IPS-20b (cell line): ENCODE data around the gene TRABD2A.
A peak's percentile ranks its signal among the peaks of the same experiment; 100 is the strongest.
"Not testable (repeated sequence)": the region's sequence is repeated elsewhere in the genome, so short reads cannot be mapped to it uniquely, and the experiment has no call there.

Experiments used
- H3K27ac ChIP-seq: one replicate; pipeline ENCODE4 v1.5.1; 2013; ENCODE audit warnings: low read length
- H3K27me3 ChIP-seq: 2 replicates; pipeline ENCODE4 v1.6.1; 2013; ENCODE audit warnings: mild to moderate bottlenecking, low read length, inconsistent platforms; ENCODE audit not compliant: insufficient read depth
- H3K36me3 ChIP-seq: 2 replicates; pipeline ENCODE4 v1.6.1; 2013; ENCODE audit warnings: low read depth, mild to moderate bottlenecking, inconsistent platforms, low read length, moderate library complexity; ENCODE audit not compliant: insufficient read depth
- H3K4me1 ChIP-seq: 2 replicates; pipeline ENCODE4 v1.6.1; 2013; ENCODE audit warnings: mild to moderate bottlenecking, control low read depth, inconsistent platforms, low read length, moderate library complexity; ENCODE audit not compliant: insufficient read depth
- H3K4me3 ChIP-seq: 2 replicates; pipeline ENCODE4 v1.5.1; 2013; ENCODE audit warnings: mild to moderate bottlenecking, low read length, inconsistent platforms
- H3K9ac ChIP-seq: 2 replicates; pipeline ENCODE4 v1.6.1; 2013; ENCODE audit warnings: low read depth, mild to moderate bottlenecking, inconsistent platforms, low read length, moderate library complexity
- H3K9me3 ChIP-seq: 2 replicates; pipeline ENCODE4 v1.6.1; 2013; ENCODE audit warnings: mild to moderate bottlenecking, low read depth, low read length, inconsistent platforms; ENCODE audit not compliant: insufficient read depth

The TRABD2A gene, protein sequence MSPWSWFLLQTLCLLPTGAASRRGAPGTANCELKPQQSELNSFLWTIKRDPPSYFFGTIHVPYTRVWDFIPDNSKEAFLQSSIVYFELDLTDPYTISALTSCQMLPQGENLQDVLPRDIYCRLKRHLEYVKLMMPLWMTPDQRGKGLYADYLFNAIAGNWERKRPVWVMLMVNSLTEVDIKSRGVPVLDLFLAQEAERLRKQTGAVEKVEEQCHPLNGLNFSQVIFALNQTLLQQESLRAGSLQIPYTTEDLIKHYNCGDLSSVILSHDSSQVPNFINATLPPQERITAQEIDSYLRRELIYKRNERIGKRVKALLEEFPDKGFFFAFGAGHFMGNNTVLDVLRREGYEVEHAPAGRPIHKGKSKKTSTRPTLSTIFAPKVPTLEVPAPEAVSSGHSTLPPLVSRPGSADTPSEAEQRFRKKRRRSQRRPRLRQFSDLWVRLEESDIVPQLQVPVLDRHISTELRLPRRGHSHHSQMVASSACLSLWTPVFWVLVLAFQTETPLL

DNA sequence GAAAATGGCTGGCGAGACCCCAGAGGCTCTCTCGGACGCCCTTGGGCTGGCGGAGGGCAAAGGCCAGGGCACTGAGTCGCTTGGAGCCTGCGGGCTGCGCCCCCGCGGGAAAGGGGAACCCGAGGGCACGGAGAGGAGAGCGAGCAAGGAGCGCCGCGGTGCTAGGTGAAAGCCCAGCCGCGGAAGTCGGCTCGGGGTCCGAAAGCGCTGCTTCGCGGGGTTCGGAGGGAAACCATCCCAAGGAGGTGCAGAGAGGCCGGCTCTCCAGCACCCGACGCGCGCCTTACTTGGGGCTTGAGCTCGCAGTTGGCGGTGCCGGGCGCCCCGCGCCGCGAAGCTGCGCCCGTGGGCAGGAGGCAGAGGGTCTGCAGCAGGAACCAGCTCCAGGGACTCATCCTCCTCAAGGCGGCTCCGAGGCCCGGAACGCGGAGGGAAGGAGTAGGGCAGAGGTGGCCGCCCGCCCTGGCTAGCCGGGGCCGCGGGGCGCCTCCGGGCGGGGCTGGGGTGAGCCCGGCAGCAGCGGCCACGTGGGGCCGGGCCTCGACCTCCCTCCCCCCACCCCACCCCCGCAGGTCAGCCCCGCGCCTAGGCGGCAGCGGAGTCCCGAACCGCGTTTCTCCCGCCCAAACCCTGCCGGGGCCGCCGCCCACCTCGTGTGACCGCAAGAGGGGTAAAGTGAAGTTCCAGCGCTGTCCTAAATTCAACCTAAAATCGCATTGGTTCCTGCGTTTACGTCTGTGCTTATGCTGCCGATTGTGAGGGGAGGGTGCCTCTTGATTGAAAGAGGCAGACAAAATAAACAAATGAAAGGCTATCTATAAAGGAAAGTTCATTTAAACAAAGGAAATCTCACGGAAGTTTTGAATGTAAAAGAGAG, at the start of gene TRABD2A:
TRABD2A (minus strand) TSS at position 440 of the 877 bp plus-strand sequence; CDS start at position 395, 45 bp downstream.
- peak within 1 kb of the TSS; percentile 74 for H3K9ac ChIP-seq
- H3K4me3 ChIP-seq = peak within 1 kb of the TSS; percentile 68
- peaks cover 93% of the 10 kb centered on the region for H3K27me3 ChIP-seq
- no peaks in the 10 kb centered on the region for H3K9me3 ChIP-seq
- H3K4me1 ChIP-seq = peaks cover 3% of the 10 kb centered on the region; the same call in 1 of the 2 replicates
- H3K27ac ChIP-seq = no peak within 1 kb of the TSS
- no peaks in the 10 kb centered on the region for H3K36me3 ChIP-seq

DNA sequence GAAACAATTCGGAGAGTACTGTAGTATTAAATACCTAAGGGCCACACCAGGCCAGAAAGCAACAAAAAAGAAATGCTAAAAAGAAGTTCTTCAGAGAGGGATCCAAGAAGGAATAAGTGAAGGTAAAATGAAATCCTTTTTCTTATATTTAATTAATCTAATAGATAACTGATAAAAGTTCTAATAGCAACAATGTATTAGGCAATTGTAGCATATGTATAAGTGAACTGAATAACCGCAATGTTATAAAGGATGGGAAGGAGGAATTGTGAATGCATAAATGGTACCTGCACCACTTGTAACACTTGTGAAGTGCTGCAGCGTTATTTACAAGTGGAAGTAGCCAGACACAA, 46.4 kb upstream of the TRABD2A start:
- H3K9ac ChIP-seq = no peak overlapping the region
- no peaks in the 10 kb centered on the region for H3K36me3 ChIP-seq
- H3K4me1 ChIP-seq = no peaks in the 10 kb centered on the region; the same call in 1 of the 2 replicates
- no peaks in the 10 kb centered on the region for H3K9me3 ChIP-seq
- H3K27me3 ChIP-seq = peaks cover 11% of the 10 kb centered on the region
- H3K27ac ChIP-seq = no peak overlapping the region
- H3K4me3 ChIP-seq = no peak overlapping the region; the same call in 1 of the 2 replicates

DNA sequence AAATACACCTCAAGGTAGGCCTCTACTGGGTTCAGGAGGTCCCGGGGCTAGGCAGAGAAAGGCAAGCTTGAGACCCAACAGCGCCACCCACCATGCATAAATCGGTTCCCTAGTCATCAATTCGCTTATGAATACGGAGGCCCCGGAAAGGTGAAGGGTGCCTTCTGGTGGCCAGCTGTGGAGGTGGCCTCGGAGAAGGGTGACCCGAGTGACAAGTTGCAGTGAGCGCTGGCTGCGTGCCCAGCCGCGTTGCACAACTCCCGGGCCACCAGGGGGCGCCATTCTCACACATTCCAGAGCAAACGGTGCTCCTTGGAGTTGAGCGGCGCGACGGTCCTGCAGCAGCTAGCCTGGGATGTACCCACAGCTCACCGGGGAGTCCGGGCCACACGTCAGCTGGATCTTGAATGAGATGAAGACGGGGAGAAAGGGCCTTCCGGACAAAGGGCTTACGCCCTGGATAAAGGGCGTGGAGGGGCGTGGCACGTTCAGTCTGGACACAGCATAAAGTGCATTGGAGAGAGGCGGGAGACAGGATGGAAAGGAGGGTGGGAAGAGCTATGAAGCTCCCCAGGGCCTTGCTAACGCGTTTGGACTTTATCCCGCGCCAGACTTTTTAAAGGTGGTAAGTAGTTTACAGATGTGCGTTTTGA, 45.0 kb upstream of the TRABD2A start:
- Histone ChIP-seq H3K9me3 (no peaks in the 10 kb centered on the region), H3K27me3 (peaks cover 11% of the 10 kb centered on the region), H3K4me1 (no peaks in the 10 kb centered on the region; the same call in 1 of the 2 replicates), H3K27ac (no peak overlapping the region), H3K4me3 (peak overlapping the region; percentile 60), H3K36me3 (no peaks in the 10 kb centered on the region), H3K9ac (no peak overlapping the region)

DNA sequence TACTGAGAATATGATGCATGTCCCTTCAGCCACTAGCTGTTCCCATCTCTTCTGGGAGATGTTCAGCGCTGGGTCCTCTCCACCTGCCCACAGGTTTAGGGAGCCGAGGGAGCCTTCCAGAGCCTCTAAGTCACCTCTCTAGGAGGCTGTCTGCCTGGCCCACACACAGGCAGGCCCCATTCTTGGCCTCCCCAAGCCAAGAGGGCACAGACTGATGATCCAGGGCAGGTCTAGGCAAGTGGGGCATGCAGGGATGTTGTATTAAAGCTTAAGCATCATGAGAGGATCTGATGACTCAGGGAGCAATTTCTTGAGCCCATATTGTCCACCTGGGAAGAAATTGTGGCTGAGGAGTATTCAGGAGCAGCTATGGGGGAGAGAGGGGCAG, 44.4 kb upstream of the TRABD2A start:
- Histone ChIP-seq H3K9ac (no peak overlapping the region), H3K27me3 (peaks cover 11% of the 10 kb centered on the region), H3K4me3 (no peak overlapping the region), H3K27ac (no peak overlapping the region), H3K9me3 (no peaks in the 10 kb centered on the region), H3K4me1 (no peaks in the 10 kb centered on the region; the same call in 1 of the 2 replicates), H3K36me3 (no peaks in the 10 kb centered on the region)

DNA sequence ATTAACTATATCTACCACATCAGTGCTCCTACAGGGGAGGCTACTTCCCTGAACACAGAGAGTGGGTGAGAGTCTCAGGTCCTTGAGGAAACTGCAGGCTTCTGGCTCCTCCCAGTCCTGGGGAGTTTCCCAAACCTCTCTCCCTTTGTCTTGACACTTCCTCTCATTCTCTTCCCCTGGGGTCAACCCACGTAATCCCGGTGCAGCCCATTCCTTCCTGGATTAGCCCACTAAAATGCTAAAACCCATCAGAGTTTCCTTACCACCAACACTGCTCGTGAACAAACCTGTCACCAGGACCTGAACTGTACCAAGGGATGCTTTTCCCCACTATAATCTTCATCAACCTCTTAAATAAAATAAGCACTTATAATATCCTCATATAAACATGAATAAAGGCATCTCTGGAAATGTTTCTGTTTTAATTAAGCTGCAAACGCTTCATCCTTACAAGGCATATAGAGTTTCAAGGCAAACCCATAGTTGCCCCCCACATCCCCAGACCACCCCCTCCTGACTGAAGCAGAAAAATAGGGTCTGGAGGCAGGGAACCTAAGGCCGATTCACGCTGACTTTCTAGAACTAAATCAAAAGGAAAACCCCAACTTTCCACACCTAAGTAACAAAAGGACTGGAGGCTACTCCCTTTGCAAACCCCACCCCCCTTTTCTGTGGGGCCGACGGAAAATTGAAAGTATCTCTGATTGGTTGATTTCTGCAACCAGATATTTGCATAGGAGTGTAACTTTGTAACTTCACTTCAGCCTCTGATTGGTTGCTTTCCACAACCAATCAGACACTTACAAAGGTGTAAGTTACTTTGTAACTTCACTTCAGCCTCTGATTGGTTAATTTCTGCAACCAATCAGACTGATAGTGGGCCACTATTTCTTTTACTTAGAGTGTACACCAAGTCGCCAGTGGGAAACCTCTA, 43.6 kb upstream of the TRABD2A start:
- H3K9me3 ChIP-seq = no peaks in the 10 kb centered on the region
- no peak overlapping the region for H3K27ac ChIP-seq
- H3K9ac ChIP-seq = no peak overlapping the region
- no peaks in the 10 kb centered on the region for H3K36me3 ChIP-seq
- peaks cover 11% of the 10 kb centered on the region for H3K27me3 ChIP-seq
- no peaks in the 10 kb centered on the region; the same call in 1 of the 2 replicates for H3K4me1 ChIP-seq
- H3K4me3 ChIP-seq = no peak overlapping the region

DNA sequence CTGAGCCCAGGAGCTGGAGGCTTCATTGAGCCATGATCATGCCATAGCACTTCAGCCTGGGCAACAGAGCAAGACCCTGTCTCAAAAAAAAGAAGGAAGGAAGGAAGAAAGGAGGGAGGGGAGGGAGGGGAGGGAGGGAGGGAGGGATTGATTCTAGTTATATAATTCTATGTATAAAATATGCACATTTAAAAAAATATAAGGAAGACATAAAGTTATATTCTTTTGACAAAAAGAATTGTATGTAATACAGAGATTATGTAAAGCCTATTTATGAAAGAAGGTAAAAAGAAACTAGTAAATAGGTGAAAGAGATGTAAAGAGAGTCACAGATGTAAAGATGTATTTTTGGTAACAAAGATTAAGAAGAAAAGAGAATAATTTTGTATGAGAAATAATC, 42.1 kb upstream of the TRABD2A start:
- H3K4me1 ChIP-seq = no peaks in the 10 kb centered on the region; the same call in 1 of the 2 replicates
- H3K9ac ChIP-seq = no peak overlapping the region
- no peak overlapping the region for H3K27ac ChIP-seq
- H3K4me3 ChIP-seq = no peak overlapping the region
- peaks cover 11% of the 10 kb centered on the region for H3K27me3 ChIP-seq
- no peaks in the 10 kb centered on the region for H3K36me3 ChIP-seq
- no peaks in the 10 kb centered on the region for H3K9me3 ChIP-seq

DNA sequence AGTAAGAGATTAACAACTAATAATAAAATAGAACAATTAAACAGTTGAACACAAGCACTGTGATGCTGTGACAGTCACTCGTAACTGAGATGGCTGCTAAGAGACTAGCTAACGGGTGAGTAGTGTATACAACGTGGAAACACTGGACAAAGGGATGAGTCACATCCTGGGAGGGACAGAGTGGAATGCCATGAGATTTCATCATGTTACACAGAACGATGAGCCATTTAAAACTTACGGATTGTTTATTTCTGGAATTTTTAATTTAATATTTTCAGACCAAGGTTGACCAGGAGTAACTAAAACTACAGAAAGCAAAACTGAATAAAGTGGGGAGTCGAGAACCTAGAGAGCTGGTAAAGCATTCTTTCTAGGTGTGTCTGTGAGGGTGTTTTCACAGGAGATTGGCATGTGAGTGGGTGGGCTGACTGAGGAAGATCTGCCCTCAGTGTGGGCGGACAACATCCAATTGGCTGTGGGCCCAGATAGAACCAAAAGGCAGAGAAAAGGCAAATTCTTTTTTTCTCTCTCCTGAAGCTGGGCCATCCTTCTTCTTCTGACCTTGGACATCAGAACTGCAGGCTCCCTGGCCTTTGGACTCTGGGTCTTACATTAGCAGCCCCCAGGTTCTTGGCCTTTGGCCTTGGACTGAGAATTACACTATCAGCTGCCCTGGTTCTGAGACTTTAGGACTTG, 39.1 kb upstream of the TRABD2A start:
- H3K27ac ChIP-seq = no peak overlapping the region
- no peaks in the 10 kb centered on the region for H3K36me3 ChIP-seq
- H3K27me3 ChIP-seq = no peaks in the 10 kb centered on the region
- H3K9me3 ChIP-seq = no peaks in the 10 kb centered on the region
- no peak overlapping the region for H3K9ac ChIP-seq
- no peaks in the 10 kb centered on the region; the same call in 1 of the 2 replicates for H3K4me1 ChIP-seq
- H3K4me3 ChIP-seq = no peak overlapping the region

DNA sequence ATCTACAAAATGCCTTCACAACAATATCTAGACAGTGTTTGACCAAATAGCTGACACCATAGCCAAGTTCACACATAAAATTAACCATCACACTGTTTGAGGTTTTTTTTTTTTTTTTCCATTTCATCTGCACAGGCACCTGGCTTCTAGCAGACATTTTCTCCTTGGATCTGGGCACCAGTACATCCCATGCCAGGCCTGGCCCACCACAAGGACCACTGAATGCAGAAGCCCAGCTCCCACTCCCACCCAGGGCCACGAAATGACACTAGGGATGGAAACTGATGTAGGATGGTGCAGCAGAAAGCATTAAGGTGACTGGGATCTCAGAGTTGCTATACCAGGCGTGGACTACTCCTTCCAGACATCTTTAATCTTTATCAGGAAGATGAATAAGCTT, 37.5 kb upstream of the TRABD2A start:
- H3K9me3 ChIP-seq = no peaks in the 10 kb centered on the region
- H3K9ac ChIP-seq = no peak overlapping the region
- no peak overlapping the region for H3K4me3 ChIP-seq
- H3K4me1 ChIP-seq = no peaks in the 10 kb centered on the region
- no peaks in the 10 kb centered on the region for H3K27me3 ChIP-seq
- H3K27ac ChIP-seq = no peak overlapping the region
- H3K36me3 ChIP-seq = no peaks in the 10 kb centered on the region

DNA sequence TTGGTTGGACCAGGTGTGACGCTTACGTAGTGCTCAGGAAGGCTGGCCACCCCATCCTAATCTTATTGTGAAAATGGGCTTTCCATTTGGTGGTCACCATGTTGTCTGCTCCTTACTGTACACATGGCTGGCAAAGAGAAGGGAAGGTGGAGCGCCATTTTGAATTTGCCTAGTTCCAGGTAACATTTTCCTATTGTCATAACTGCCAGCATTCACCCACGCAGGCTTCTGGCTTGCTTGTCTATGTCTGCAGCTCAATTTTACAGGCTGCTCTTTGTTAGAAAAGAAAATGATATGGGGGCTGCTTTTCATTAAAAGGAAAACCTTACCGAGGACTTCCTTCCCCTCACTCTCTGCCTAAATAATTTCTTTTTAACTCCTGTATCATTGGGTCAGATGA, 36.9 kb upstream of the TRABD2A start:
- not testable (repeated sequence) for H3K4me3 ChIP-seq, H3K9me3 ChIP-seq, H3K27ac ChIP-seq, H3K27me3 ChIP-seq, H3K4me1 ChIP-seq, H3K9ac ChIP-seq, H3K36me3 ChIP-seq

DNA sequence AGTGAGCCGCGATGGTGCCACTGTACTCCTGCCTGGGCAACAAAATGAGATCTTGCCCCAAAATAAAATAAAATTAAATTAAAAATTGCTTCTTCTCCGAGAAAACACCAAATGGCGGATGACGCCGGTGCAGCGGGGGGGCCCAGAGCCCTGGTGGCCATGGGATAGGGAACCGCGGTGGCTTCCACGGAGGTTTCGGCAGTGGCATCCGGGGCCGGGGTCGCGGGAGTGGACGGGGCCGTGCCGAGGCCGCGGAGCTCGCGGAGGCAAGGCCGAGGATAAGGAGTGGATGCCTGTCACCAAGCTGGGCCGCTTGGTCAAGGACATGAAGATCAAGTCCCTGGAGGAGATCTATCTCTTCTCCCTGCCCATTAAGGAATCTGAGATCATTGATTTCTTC, 34.8 kb upstream of the TRABD2A start:
- H3K4me1 ChIP-seq, H3K4me3 ChIP-seq, H3K9me3 ChIP-seq, H3K27ac ChIP-seq, H3K36me3 ChIP-seq, H3K27me3 ChIP-seq, H3K9ac ChIP-seq: not testable (repeated sequence)
